B cell (primary cell): Measurements from ENCODE around the gene SCGB2A2. TPM values are rescaled to one million over a fixed set of nuclear protein-coding genes. Genes with fewer than 3 reads are reported as not detected.

Experiments used
- ATAC-seq: fragments of 200-7000 bp; cut with Tn5 transposase; one replicate; pipeline ENCODE4 v1.10.0; 2021; ENCODE audit warnings: low read depth, mild to moderate bottlenecking, moderate number of reproducible peaks, moderate library complexity
- CTCF ChIA-PET: fragments of 350-600 bp; sonication (Branson Sonifier 250); formaldehyde crosslinking; loops from one replicate; lab custom pipeline; 2021; ENCODE audit warnings: antibody characterized with exemption, inconsistent platforms; lab: Charles Lee
- POLR2A ChIA-PET: fragments of 350-600 bp; sonication (Branson Sonifier 250); formaldehyde crosslinking; loops from one replicate; lab custom pipeline; 2021; ENCODE audit warnings: antibody characterized with exemption; lab: Charles Lee
- DNase-seq: peaks from one replicate; pipeline ENCODE4 v3.0.0; 2013
- H2AFZ ChIP-seq: 2 replicates; pipeline ENCODE4 v1.6.1; 2012; ENCODE audit warnings: mild to moderate bottlenecking, low read depth, low read length; ENCODE audit not compliant: insufficient read depth, poor library complexity, severe bottlenecking
- H3K27ac ChIP-seq, 2 donors: 1 replicate in 1 of 2; 2 replicates in 1 of 2; pipeline ENCODE4 v1.5.1; 2012 to 2013; ENCODE audit warnings: low read length in 2 of 2, mild to moderate bottlenecking in 2 of 2, moderate library complexity in 1 of 2
- H3K27me3 ChIP-seq, 4 experiments: fragments of 200-600 bp in 1 of 4; sonication (generic) in 1 of 4; replicated peaks in 1 of 4; 1 replicate in 2 of 4; 2 replicates in 2 of 4; pipeline versions ENCODE4 v1.6.1 to v1.7.0; 2013 to 2016; ENCODE audit warnings: low read length in 3 of 4, mild to moderate bottlenecking in 2 of 4, mixed read lengths in 1 of 4, moderate library complexity in 1 of 4; ENCODE audit not compliant: insufficient read depth in 4 of 4, control insufficient read depth in 3 of 4; ENCODE audit errors: control extremely low read depth in 1 of 4
- H3K36me3 ChIP-seq, 2 experiments: replicated peaks in 1 of 2; 1 replicate in 1 of 2; 2 replicates in 1 of 2; pipeline versions ENCODE4 v1.6.1 to v1.7.1; 2013; ENCODE audit warnings: low read length in 1 of 2; ENCODE audit not compliant: insufficient read depth in 2 of 2, control insufficient read depth in 1 of 2; ENCODE audit errors: control extremely low read depth in 1 of 2, extremely low read depth in 1 of 2
- H3K4me1 ChIP-seq, 2 donors: fragments of 200-600 bp in 1 of 2; sonication (generic) in 1 of 2; 1 replicate in 1 of 2; 2 replicates in 1 of 2; pipeline versions ENCODE4 v1.5.1 to v1.6.1; 2013 to 2017; ENCODE audit warnings: low read length in 2 of 2; ENCODE audit not compliant: control insufficient read depth in 2 of 2, insufficient read depth in 2 of 2
- H3K4me2 ChIP-seq: replicated peaks from 2 replicates; pipeline ENCODE3; 2012; ENCODE audit warnings: mild to moderate bottlenecking, low read depth, low read length; ENCODE audit not compliant: poor library complexity, severe bottlenecking
- H3K4me3 ChIP-seq, 5 experiments: fragments of 200-600 bp in 1 of 5; sonication (generic) in 1 of 5; 1 replicate in 3 of 5; 2 replicates in 2 of 5; pipeline versions ENCODE4 v1.5.1 to v1.7.0; 2011 to 2016; ENCODE audit warnings: low read length in 4 of 5, mild to moderate bottlenecking in 4 of 5, low read depth in 2 of 5, control low read depth in 1 of 5, moderate library complexity in 1 of 5; ENCODE audit not compliant: insufficient read depth in 1 of 5; ENCODE audit errors: control extremely low read depth in 1 of 5, extremely low read depth in 1 of 5
- H3K79me2 ChIP-seq: fragments of 200-600 bp; sonication (generic); one replicate; pipeline ENCODE4 v1.6.0; 2016; ENCODE audit warnings: low read length; ENCODE audit not compliant: control insufficient read depth, insufficient read depth
- H3K9ac ChIP-seq: fragments of 200-600 bp; sonication (generic); 2 replicates; pipeline ENCODE4 v1.6.1; 2017; ENCODE audit warnings: mild to moderate bottlenecking, low read length, moderate library complexity
- H3K9me3 ChIP-seq, 3 donors: one replicate each; pipeline versions ENCODE4 v1.6.1 to v1.7.1; 2013; ENCODE audit warnings: low read length in 2 of 3; ENCODE audit not compliant: control insufficient read depth in 2 of 3, insufficient read depth in 1 of 3; ENCODE audit errors: control extremely low read depth in 1 of 3
- H4K20me1 ChIP-seq: 2 replicates; pipeline ENCODE4 v1.6.0; 2012; ENCODE audit warnings: mild to moderate bottlenecking, low read length; ENCODE audit not compliant: insufficient read depth, control insufficient read depth, poor library complexity, severe bottlenecking
- H3K27ac Mint-ChIP-seq: one replicate; pipeline ENCODE4 v1.8.0; 2021; ENCODE audit warnings: mixed read lengths
- H3K27me3 Mint-ChIP-seq: one replicate; pipeline ENCODE4 v1.8.0; 2021; ENCODE audit warnings: mixed read lengths
- H3K4me1 Mint-ChIP-seq: one replicate; pipeline ENCODE4 v1.8.0; 2021; ENCODE audit warnings: mixed read lengths
- H3K4me3 Mint-ChIP-seq: one replicate; pipeline ENCODE4 v1.8.0; 2021; ENCODE audit warnings: mixed read lengths
- H3K9me3 Mint-ChIP-seq: one replicate; pipeline ENCODE4 v1.8.0; 2022; ENCODE audit warnings: mixed read lengths; ENCODE audit not compliant: insufficient read depth
- EZH2 ChIP-seq: IDR thresholded peaks from 2 replicates; pipeline ENCODE4 v1.6.1; 2012; ENCODE audit warnings: borderline replicate concordance, low read depth, mild to moderate bottlenecking, moderate library complexity, low read length; ENCODE audit not compliant: insufficient read depth, poor library complexity, severe bottlenecking
- WGBS: methylation state at CpG from one replicate; pipeline ENCODE4 v1.1.5; 2013; ENCODE audit warnings: missing lambda C conversion rate; ENCODE audit not compliant: insufficient coverage; 5-methylcytosine and 5-hydroxymethylcytosine counted together
- intact Hi-C: fragments of 100-400 bp; cut with micrococcal nuclease; formaldehyde crosslinking; loops from one replicate; pipeline ENCODE4 v1.10.0; 2022
- polyA plus RNA-seq: library from polyadenylated mRNA; depleted of rRNA; stranded (reverse); fragments of >200 nt; gene quantifications from 2 replicates; pipeline ENCODE4 v1.2.3, GENCODE V29; 2012
- total RNA-seq, 2 donors: library from RNA; stranded (reverse); fragments of 120-200 nt in 1 of 2; gene quantifications; 1 replicate in 1 of 2; 2 replicates in 1 of 2; pipeline versions ENCODE4 v1.2.3 to v1.2.4, GENCODE V29; 2013 to 2022
- TF ChIP-seq, protein P1 (sequence below): fragments of 200-600 bp; IDR thresholded peaks from one replicate; pipeline ENCODE4 v1.8.0; 2022; ENCODE audit warnings: antibody characterized with exemption, mild to moderate bottlenecking

SCGB2A2 gene
- total and polyA plus RNA-seq, 2 donors (not counting 1 experiment from before 2014, with no cell fraction given) = not detected

DNA sequence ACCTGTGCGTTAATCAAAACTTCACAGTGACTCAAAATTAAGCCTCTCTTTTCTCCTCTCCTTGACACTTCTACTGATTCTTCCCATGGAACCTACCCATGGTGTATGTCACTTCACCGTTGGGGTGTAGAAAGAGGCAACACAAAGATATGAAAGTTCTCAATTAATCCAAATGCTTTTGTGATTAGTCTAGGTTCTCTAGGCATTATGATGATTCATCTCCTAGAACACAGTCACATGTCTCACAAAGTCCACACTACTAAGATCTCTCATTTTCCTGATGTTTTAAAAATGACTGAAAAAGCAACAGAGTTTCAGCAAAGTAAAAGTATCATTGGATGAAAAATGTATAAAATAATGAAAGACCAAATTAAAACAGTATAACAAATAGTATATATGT, 13.7 kb upstream of the SCGB2A2 start:
- peaks cover 3 to 25% (median 11%) of the 10 kb centered on the region in 3 donors for H3K9me3 ChIP-seq
- POLR2A ChIA-PET = no interaction called here
- H3K27me3 ChIP-seq = peaks cover 0 to 5% (median 2%) of the 10 kb centered on the region in 4 experiments
- CTCF ChIA-PET = interaction anchor here (0.7 kb wide), 1 partner anchor 69 kb away, joined by 6 read pairs; no protein-coding TSS in a partner anchor
- no peak overlapping the region for H3K4me3 ChIP-seq
- no peak overlapping the region for H2AFZ ChIP-seq
- Mint-ChIP-seq H3K4me3 (no peak overlapping the region), H3K4me1 (no peaks in the 10 kb centered on the region), H3K9me3 (peaks cover 15% of the 10 kb centered on the region), H3K27ac (no peak overlapping the region), H3K27me3 (peaks cover 33% of the 10 kb centered on the region)
- no peaks in the 10 kb centered on the region for H3K79me2 ChIP-seq
- H3K36me3 ChIP-seq = no peaks in the 10 kb centered on the region
- H4K20me1 ChIP-seq = no peaks in the 10 kb centered on the region
- no peak overlapping the region for H3K4me2 ChIP-seq
- no peaks in the 10 kb centered on the region for H3K4me1 ChIP-seq
- DNase-seq (no peak), ATAC-seq (no peak)
- intact Hi-C loops = no loop called here
- no peak for TF ChIP-seq EZH2
- TF ChIP-seq, protein P1, sequence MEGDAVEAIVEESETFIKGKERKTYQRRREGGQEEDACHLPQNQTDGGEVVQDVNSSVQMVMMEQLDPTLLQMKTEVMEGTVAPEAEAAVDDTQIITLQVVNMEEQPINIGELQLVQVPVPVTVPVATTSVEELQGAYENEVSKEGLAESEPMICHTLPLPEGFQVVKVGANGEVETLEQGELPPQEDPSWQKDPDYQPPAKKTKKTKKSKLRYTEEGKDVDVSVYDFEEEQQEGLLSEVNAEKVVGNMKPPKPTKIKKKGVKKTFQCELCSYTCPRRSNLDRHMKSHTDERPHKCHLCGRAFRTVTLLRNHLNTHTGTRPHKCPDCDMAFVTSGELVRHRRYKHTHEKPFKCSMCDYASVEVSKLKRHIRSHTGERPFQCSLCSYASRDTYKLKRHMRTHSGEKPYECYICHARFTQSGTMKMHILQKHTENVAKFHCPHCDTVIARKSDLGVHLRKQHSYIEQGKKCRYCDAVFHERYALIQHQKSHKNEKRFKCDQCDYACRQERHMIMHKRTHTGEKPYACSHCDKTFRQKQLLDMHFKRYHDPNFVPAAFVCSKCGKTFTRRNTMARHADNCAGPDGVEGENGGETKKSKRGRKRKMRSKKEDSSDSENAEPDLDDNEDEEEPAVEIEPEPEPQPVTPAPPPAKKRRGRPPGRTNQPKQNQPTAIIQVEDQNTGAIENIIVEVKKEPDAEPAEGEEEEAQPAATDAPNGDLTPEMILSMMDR = no peak
- H3K27ac ChIP-seq = no peak overlapping the region
- no CpG with 5 or more reads among the region's 2 CpGs for WGBS
- H3K9ac ChIP-seq = no peak overlapping the region

DNA sequence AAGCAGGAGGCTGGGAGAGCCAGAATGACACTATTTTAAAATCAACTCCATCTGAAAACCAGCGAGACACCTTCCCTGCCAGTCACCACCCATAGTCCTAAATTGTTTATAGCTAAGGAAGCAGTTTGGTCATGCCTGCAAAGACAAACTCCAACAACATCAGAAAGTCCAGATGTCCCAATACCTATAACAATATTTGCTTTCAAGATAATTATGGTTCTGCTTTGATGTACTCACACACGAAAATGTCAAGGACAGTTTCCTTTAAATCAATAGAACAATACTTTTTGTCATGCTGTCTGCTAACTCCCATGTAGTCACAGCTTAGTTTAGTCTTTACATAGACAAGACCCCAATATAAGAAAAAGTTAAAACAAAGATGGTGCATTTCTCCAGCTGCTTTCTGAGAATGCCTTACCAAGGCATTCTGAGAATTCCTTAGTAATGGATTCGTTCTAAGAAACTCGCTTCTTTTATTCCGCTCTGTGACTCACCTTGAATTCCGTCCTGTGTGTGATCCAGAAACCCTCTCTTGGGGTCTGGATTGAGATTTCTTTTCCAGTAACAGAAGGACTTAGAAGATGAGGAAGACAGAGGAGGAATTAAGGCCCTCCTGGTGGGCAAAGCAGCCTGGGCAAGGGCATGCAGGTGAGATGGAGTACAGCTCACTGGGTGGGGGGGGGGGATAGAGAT, 9.6 kb upstream of the SCGB2A2 start:
- Histone ChIP-seq H3K4me3 (no peak overlapping the region), H4K20me1 (no peaks in the 10 kb centered on the region), H2AFZ (no peak overlapping the region), H3K4me2 (no peak overlapping the region), H3K27me3 (peaks cover 0 to 6% (median 2%) of the 10 kb centered on the region in 4 experiments), H3K27ac (no peak overlapping the region), H3K9ac (no peak overlapping the region), H3K4me1 (no peaks in the 10 kb centered on the region), H3K36me3 (no peaks in the 10 kb centered on the region), H3K9me3 (peaks cover 0 to 2% (median 0%) of the 10 kb centered on the region in 3 donors), H3K79me2 (no peaks in the 10 kb centered on the region)
- peaks cover 50% of the 10 kb centered on the region for H3K27me3 Mint-ChIP-seq
- TF ChIP-seq, protein P1 = no peak
- TF ChIP-seq EZH2 = no peak
- H3K4me3 Mint-ChIP-seq = no peak overlapping the region
- H3K4me1 Mint-ChIP-seq = no peaks in the 10 kb centered on the region
- H3K9me3 Mint-ChIP-seq = no peaks in the 10 kb centered on the region
- intact Hi-C loops = no loop called here
- DNase-seq (no peak), ATAC-seq (no peak)
- POLR2A ChIA-PET = no interaction called here
- WGBS = 82% methylated on average over 4 of the region's 6 CpGs
- H3K27ac Mint-ChIP-seq = no peak overlapping the region
- CTCF ChIA-PET = no interaction called here
